HCT116 (cell line): Measurements from ENCODE around the gene GRM4. TPM values are rescaled to one million over a fixed set of nuclear protein-coding genes. Genes with fewer than 3 reads are reported as not detected.

ENCODE experiments used
- ATAC-seq: fragments of 200-7000 bp; cut with Tn5 transposase; 2 replicates; pipeline ENCODE4 v1.9.1; 2020; ENCODE audit warnings: mild to moderate bottlenecking, moderate library complexity
- BruUV-seq: library from RNA; stranded (reverse); fragments of 400-500 nt; replicated peaks from 2 replicates; lab custom pipeline; 2021; lab: Mats Ljungman, UMichigan
- CTCF ChIA-PET: fragments of 300-600 bp; sonication (Branson Sonifier 250); formaldehyde crosslinking; loops from one replicate; lab custom pipeline; 2021; ENCODE audit warnings: antibody characterized with exemption; lab: Charles Lee
- POLR2A ChIA-PET: fragments of 300-600, 350-600 bp; sonication (Branson Sonifier 250); formaldehyde crosslinking; loops from one replicate; lab custom pipeline; 2021; ENCODE audit warnings: antibody characterized with exemption; lab: Charles Lee
- RAD21 ChIA-PET, 2 experiments: fragments of 300-600 bp; sonication (Branson Sonifier 250); formaldehyde crosslinking; loops; one replicate each; lab custom pipeline; 2023; ENCODE audit warnings: low total read pairs in 2 of 2; ENCODE audit not compliant: uncharacterized antibody in 2 of 2, unreplicated experiment in 2 of 2, low non-redundant PET in 1 of 2; lab: Charles Lee
- DNase-seq: peaks from one replicate; pipeline ENCODE4 v3.0.0-alpha.2; 2010; ENCODE audit warnings: low read depth, low spot score
- H2AFZ ChIP-seq: fragments of 200-600 bp; shearing (Covaris generic), sonication (generic); 2 replicates; pipeline ENCODE4 v1.6.1; 2017; ENCODE audit warnings: low read depth, mixed run types, mixed read lengths, antibody characterized with exemption, low read length; ENCODE audit not compliant: poor library complexity, severe bottlenecking
- H3K27ac ChIP-seq: 2 replicates; pipeline ENCODE4 v1.5.1; 2012; ENCODE audit warnings: low read depth, low read length
- H3K27me3 ChIP-seq: fragments of 200-600 bp; sonication (generic); 2 replicates; pipeline ENCODE4 v1.6.1; 2016; ENCODE audit warnings: mixed run types, low read length, mixed read lengths; ENCODE audit not compliant: insufficient read depth
- H3K36me3 ChIP-seq, 2 experiments: fragments of 200-500 bp in 1 of 2; fragments of 200-600 bp in 1 of 2; sonication (Bioruptor generic) in 1 of 2; sonication (generic) in 1 of 2; 2 replicates each; pipeline versions ENCODE4 v1.5.1 to v1.6.1; 2014 to 2016; ENCODE audit warnings: low read length in 2 of 2, inconsistent platforms in 1 of 2, mixed read lengths in 1 of 2, mixed run types in 1 of 2; ENCODE audit not compliant: insufficient read depth in 2 of 2, control insufficient read depth in 1 of 2
- H3K4me1 ChIP-seq, 2 experiments: fragments of 200-600 bp in 1 of 2; sonication (generic) in 1 of 2; 2 replicates each; pipeline versions ENCODE4 v1.5.1 to v1.6.1; 2012 to 2017; ENCODE audit warnings: low read length in 2 of 2, inconsistent platforms in 1 of 2, mild to moderate bottlenecking in 1 of 2, mixed read lengths in 1 of 2, mixed run types in 1 of 2, moderate library complexity in 1 of 2; ENCODE audit not compliant: insufficient read depth in 2 of 2, control insufficient read depth in 1 of 2
- H3K4me2 ChIP-seq: fragments of 200-600 bp; sonication (generic); 2 replicates; pipeline ENCODE4 v1.6.1; 2017; ENCODE audit warnings: mixed run types, low read length, mixed read lengths
- H3K4me3 ChIP-seq, 2 experiments: fragments of 200-600 bp in 1 of 2; sonication (generic) in 1 of 2; replicated peaks in 1 of 2; 2 replicates each; pipeline ENCODE4 v1.5.1; 2011 to 2016; ENCODE audit warnings: low read length in 2 of 2, control low read depth in 1 of 2, low read depth in 1 of 2, mild to moderate bottlenecking in 1 of 2, mixed read lengths in 1 of 2, mixed run types in 1 of 2
- H3K79me2 ChIP-seq: fragments of 200-600 bp; sonication (generic); 2 replicates; pipeline ENCODE4 v1.6.1; 2017; ENCODE audit warnings: mild to moderate bottlenecking, mixed run types, low read length, moderate library complexity, mixed read lengths; ENCODE audit not compliant: insufficient read depth
- H3K9ac ChIP-seq: fragments of 200-600 bp; sonication (generic); 2 replicates; pipeline ENCODE4 v1.6.1; 2016; ENCODE audit warnings: low read length, mixed read lengths
- H3K9me2 ChIP-seq: fragments of 200-600 bp; sonication (generic), shearing (Covaris generic); 2 replicates; pipeline ENCODE4 v1.6.1; 2017; ENCODE audit warnings: mixed run types, mild to moderate bottlenecking, moderate library complexity; ENCODE audit not compliant: insufficient read depth
- H3K9me3 ChIP-seq, 2 experiments: fragments of 200-500 bp in 1 of 2; fragments of 200-600 bp in 1 of 2; sonication (Bioruptor generic) in 1 of 2; sonication (generic) in 1 of 2; 2 replicates each; pipeline ENCODE4 v1.6.1; 2014 to 2017; ENCODE audit warnings: low read length in 2 of 2, mixed read lengths in 2 of 2, inconsistent platforms in 1 of 2, low read depth in 1 of 2, mild to moderate bottlenecking in 1 of 2, mixed run types in 1 of 2, moderate library complexity in 1 of 2; ENCODE audit not compliant: control insufficient read depth in 1 of 2, insufficient read depth in 1 of 2
- H4K20me1 ChIP-seq: fragments of 200-600 bp; sonication (generic), shearing (Covaris generic); 2 replicates; pipeline ENCODE4 v1.6.1; 2017; ENCODE audit warnings: mixed run types, mild to moderate bottlenecking, moderate library complexity; ENCODE audit not compliant: insufficient read depth
- ATF3 ChIP-seq: IDR thresholded peaks from 2 replicates; pipeline ENCODE4 v1.6.1; 2012
- EZH2phosphoT487 ChIP-seq: fragments of 200-600 bp; IDR thresholded peaks from 2 replicates; pipeline ENCODE4 v1.6.1; 2018; ENCODE audit warnings: antibody characterized with exemption, borderline replicate concordance
- POLR2A ChIP-seq: IDR thresholded peaks from 2 replicates; pipeline ENCODE4 v1.7.0; 2011; ENCODE audit warnings: borderline replicate concordance; ENCODE audit not compliant: insufficient read depth, insufficient read length; ENCODE audit errors: extremely low read depth
- SP1 ChIP-seq: IDR thresholded peaks from 2 replicates; pipeline ENCODE4 v1.6.1; 2012; ENCODE audit warnings: low read depth
- ZNF274 ChIP-seq: fragments of 200-500 bp; sonication (Bioruptor generic); IDR thresholded peaks from 2 replicates; pipeline ENCODE4 v1.6.1; 2014; ENCODE audit warnings: mild to moderate bottlenecking, low read depth, low read length, inconsistent platforms
- intact Hi-C: fragments of 100-400 bp; cut with micrococcal nuclease; formaldehyde crosslinking; loops from 2 replicates; pipeline ENCODE4 v1.10.0; 2022
- total RNA-seq: library from RNA; stranded (reverse); gene quantifications from one replicate; pipeline ENCODE4 v1.2.1, GENCODE V29; 2021; ENCODE audit not compliant: unreplicated experiment
- TF ChIP-seq, protein P1 (sequence below): IDR thresholded peaks from 2 replicates; pipeline ENCODE4 v1.6.1; 2012
- TF ChIP-seq, protein P2 (sequence below): IDR thresholded peaks from 2 replicates; pipeline ENCODE4 v1.6.1; 2012; ENCODE audit warnings: low read depth

The GRM4 gene
- total RNA-seq, 1 experiment from 2014 or later = 2.6 TPM

- no peak overlapping the region for H3K9ac ChIP-seq
- H3K9me2 ChIP-seq = no peaks in the 10 kb centered on the region
- TF ChIP-seq POLR2A (no peak), ATF3 (no peak), ZNF274 (no peak), EZH2phosphoT487 (no peak)
- no peak overlapping the region for H3K4me3 ChIP-seq
- no peaks in the 10 kb centered on the region for H3K79me2 ChIP-seq
- BruUV-seq = no TSS peak
- no peaks in the 10 kb centered on the region for H3K9me3 ChIP-seq
- intact Hi-C loops = no loop called here
- POLR2A ChIA-PET = no interaction called here
- no peaks in the 10 kb centered on the region for H3K36me3 ChIP-seq
- ATAC-seq (no peak), DNase-seq (no peak)
- CTCF ChIA-PET = no interaction called here
- no peaks in the 10 kb centered on the region for H3K4me1 ChIP-seq
- no peaks in the 10 kb centered on the region for H4K20me1 ChIP-seq
- H3K27ac ChIP-seq = no peak overlapping the region
- H3K4me2 ChIP-seq = no peak overlapping the region
- H3K27me3 ChIP-seq = peaks cover 26% of the 10 kb centered on the region
- no peak overlapping the region for H2AFZ ChIP-seq
- RAD21 ChIA-PET = no interaction called here
Observed at GRCh38 chr6:34115915-34116314, 30.0 kb downstream of the GRM4 start.

- DNase-seq = no peak
- H3K36me3 ChIP-seq = no peaks in the 10 kb centered on the region
- H3K27ac ChIP-seq = no peak overlapping the region
- no peak overlapping the region for H3K9ac ChIP-seq
- intact Hi-C loops = no loop called here
- TF ChIP-seq SP1 = no peak
- TF ChIP-seq, protein P1, sequence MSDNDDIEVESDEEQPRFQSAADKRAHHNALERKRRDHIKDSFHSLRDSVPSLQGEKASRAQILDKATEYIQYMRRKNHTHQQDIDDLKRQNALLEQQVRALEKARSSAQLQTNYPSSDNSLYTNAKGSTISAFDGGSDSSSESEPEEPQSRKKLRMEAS = no peak
- TF ChIP-seq, protein P2, sequence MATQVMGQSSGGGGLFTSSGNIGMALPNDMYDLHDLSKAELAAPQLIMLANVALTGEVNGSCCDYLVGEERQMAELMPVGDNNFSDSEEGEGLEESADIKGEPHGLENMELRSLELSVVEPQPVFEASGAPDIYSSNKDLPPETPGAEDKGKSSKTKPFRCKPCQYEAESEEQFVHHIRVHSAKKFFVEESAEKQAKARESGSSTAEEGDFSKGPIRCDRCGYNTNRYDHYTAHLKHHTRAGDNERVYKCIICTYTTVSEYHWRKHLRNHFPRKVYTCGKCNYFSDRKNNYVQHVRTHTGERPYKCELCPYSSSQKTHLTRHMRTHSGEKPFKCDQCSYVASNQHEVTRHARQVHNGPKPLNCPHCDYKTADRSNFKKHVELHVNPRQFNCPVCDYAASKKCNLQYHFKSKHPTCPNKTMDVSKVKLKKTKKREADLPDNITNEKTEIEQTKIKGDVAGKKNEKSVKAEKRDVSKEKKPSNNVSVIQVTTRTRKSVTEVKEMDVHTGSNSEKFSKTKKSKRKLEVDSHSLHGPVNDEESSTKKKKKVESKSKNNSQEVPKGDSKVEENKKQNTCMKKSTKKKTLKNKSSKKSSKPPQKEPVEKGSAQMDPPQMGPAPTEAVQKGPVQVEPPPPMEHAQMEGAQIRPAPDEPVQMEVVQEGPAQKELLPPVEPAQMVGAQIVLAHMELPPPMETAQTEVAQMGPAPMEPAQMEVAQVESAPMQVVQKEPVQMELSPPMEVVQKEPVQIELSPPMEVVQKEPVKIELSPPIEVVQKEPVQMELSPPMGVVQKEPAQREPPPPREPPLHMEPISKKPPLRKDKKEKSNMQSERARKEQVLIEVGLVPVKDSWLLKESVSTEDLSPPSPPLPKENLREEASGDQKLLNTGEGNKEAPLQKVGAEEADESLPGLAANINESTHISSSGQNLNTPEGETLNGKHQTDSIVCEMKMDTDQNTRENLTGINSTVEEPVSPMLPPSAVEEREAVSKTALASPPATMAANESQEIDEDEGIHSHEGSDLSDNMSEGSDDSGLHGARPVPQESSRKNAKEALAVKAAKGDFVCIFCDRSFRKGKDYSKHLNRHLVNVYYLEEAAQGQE = peak; percentile 87
- ChIA-PET RAD21 (no interaction called here), CTCF (no interaction called here), POLR2A (no interaction called here)
- no peak for ATAC-seq
- BruUV-seq = no TSS peak
- no peaks in the 10 kb centered on the region for H4K20me1 ChIP-seq
- no peaks in the 10 kb centered on the region for H3K4me1 ChIP-seq
- H3K79me2 ChIP-seq = no peaks in the 10 kb centered on the region
- no peak overlapping the region for H3K4me2 ChIP-seq
- no peak overlapping the region for H3K4me3 ChIP-seq
- peaks cover 26% of the 10 kb centered on the region for H3K27me3 ChIP-seq
- H2AFZ ChIP-seq = no peak overlapping the region
- no peaks in the 10 kb centered on the region for H3K9me3 ChIP-seq
- no peaks in the 10 kb centered on the region for H3K9me2 ChIP-seq
Observed at GRCh38 chr6:34115403-34115795, 30.5 kb downstream of the GRM4 start.
